Panc1 (cell line): ENCODE measurements around the gene MAD1L1. TPM values are rescaled to one million over a fixed set of nuclear protein-coding genes. Genes with fewer than 3 reads are reported as not detected.

ENCODE experiments used
- ATAC-seq: fragments of 200-7000 bp; cut with Tn5 transposase; 2 replicates; pipeline ENCODE4 v1.9.1; 2020; ENCODE audit warnings: mild to moderate bottlenecking, moderate library complexity
- BruUV-seq: library from RNA; stranded (reverse); fragments of 400-500 nt; replicated peaks from 2 replicates; lab custom pipeline; 2021; lab: Mats Ljungman, UMichigan
- CTCF ChIA-PET: fragments of 300-600 bp; sonication (Branson Sonifier 250); formaldehyde crosslinking; loops from one replicate; lab custom pipeline; 2022; ENCODE audit warnings: antibody characterized with exemption; lab: Charles Lee
- POLR2A ChIA-PET: fragments of 300-600 bp; sonication (Branson Sonifier 250); formaldehyde crosslinking; loops from one replicate; lab custom pipeline; 2022; ENCODE audit warnings: antibody characterized with exemption; lab: Charles Lee
- DNase-seq: peaks from one replicate; pipeline ENCODE4 v3.0.0-alpha.2; 2010; ENCODE audit warnings: low read depth, low spot score
- H3K27ac ChIP-seq: 2 replicates; pipeline ENCODE4 v1.5.1; 2011; ENCODE audit warnings: mild to moderate bottlenecking, low read length, inconsistent platforms
- H3K27me3 ChIP-seq: fragments of 200-500 bp; sonication (Bioruptor generic); 2 replicates; pipeline ENCODE4 v1.6.0; 2014; ENCODE audit warnings: low read length, inconsistent platforms; ENCODE audit not compliant: control insufficient read depth, insufficient read depth
- H3K36me3 ChIP-seq: fragments of 200-500 bp; sonication (Bioruptor generic); 2 replicates; pipeline ENCODE4 v1.5.1; 2014; ENCODE audit warnings: inconsistent platforms, mild to moderate bottlenecking, low read length, moderate library complexity; ENCODE audit not compliant: control insufficient read depth, insufficient read depth
- H3K4me1 ChIP-seq: 2 replicates; pipeline ENCODE4 v1.5.1; 2011; ENCODE audit warnings: inconsistent platforms, mild to moderate bottlenecking, low read length, moderate library complexity; ENCODE audit not compliant: control insufficient read depth, insufficient read depth
- H3K4me3 ChIP-seq, 2 experiments: 2 replicates each; pipeline ENCODE4 v1.5.1; 2011 to 2012; ENCODE audit warnings: low read depth in 2 of 2, low read length in 2 of 2, mild to moderate bottlenecking in 2 of 2, inconsistent platforms in 1 of 2, moderate library complexity in 1 of 2
- H3K9me3 ChIP-seq: fragments of 200-500 bp; sonication (Bioruptor generic); 2 replicates; pipeline ENCODE4 v1.5.1; 2014; ENCODE audit warnings: low read depth, mild to moderate bottlenecking, inconsistent platforms, low read length, moderate library complexity; ENCODE audit not compliant: control insufficient read depth, insufficient read depth
- POLR2AphosphoS5 ChIP-seq: IDR thresholded peaks from 2 replicates; pipeline ENCODE4 v1.6.1; 2012; ENCODE audit warnings: mild to moderate bottlenecking, low read depth, low read length, moderate library complexity
- SIN3A ChIP-seq: IDR thresholded peaks from 2 replicates; pipeline ENCODE4 v1.6.1; 2012; ENCODE audit warnings: low read depth, mild to moderate bottlenecking, low read length, moderate library complexity, borderline replicate concordance; ENCODE audit not compliant: insufficient read depth
- TCF7L2 ChIP-seq: IDR thresholded peaks from 2 replicates; pipeline ENCODE4 v1.6.1; 2011; ENCODE audit warnings: mild to moderate bottlenecking, low read depth, low read length, inconsistent platforms
- in situ Hi-C: cut with HindIII; loops from 2 replicates; pipeline ENCODE4 v1.10.0; 2016; ENCODE audit warnings: low sequenced_read_pairs, low pct_unique_long_range_greater_than_20kb
- intact Hi-C: fragments of 100-400 bp; cut with micrococcal nuclease; formaldehyde crosslinking; loops from one replicate; pipeline ENCODE4 v1.10.0; 2022; ENCODE audit not compliant: unreplicated experiment
- total RNA-seq: library from RNA; stranded (reverse); gene quantifications from one replicate; pipeline ENCODE4 v1.2.1, GENCODE V29; 2021; ENCODE audit not compliant: unreplicated experiment
- TF ChIP-seq, protein P1 (sequence below): fragments of 450-650 bp; IDR thresholded peaks from 2 replicates; pipeline ENCODE4 v1.5.1; 2017; ENCODE audit warnings: mild to moderate bottlenecking
- TF ChIP-seq, protein P2 (sequence below), 2 experiments: IDR thresholded peaks; 2 replicates each; pipeline ENCODE4 v1.6.1; 2011 to 2012; ENCODE audit warnings: low read depth in 2 of 2, control low read depth in 1 of 2, low read length in 1 of 2, mild to moderate bottlenecking in 1 of 2, moderate library complexity in 1 of 2; ENCODE audit not compliant: insufficient read depth in 1 of 2

Gene MAD1L1
- total RNA-seq, 1 experiment from 2014 or later, result 70.8 TPM

DNA sequence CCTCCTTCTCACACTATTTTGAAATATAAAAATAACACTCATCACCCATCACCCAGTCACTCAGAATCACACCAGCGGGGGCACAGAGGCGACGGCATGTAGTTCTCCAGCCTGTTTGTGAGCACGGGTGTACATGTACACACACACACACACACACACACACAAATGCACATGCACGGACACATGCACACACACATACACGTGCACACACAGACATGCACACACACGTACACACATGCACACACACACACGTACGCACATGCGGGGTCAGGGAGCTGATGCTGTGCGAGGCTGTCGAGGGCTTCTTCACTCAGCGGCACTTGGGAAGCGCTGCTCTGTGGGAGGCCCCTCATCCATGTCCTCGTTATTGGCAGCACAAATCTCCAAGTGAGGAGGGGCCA, 383.8 kb downstream of the MAD1L1 start:
- H3K4me1 ChIP-seq, result no peaks in the 10 kb centered on the region

DNA sequence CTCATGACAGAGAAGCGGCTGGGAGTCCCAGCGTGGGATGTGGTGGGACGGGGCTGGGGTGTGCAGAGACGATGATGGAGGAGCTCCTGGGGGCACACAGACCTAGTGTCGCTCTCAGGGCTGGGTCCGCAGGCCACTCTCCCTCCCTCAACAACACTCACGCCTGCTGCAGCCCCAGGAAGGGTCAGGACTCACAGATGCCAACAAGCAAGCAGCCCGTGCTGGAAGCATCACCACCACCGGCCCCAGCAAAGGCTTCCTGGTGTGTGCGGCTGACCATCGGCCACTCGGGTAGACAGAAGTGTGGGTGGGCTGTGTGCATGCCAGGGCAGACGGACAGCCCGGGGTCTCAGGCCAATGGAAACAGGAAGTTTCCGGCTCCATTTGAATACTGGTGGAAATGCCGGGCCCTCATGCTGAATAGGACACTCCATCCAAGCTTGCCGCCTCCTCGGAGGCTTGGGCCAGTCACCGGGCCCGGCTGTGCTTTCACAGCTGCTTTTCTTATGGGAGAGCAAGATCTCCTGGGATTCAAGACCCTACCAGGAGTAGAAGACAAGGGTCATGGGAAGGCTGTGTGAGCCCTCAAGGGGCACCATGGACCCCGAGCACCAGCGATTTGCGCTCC, 384.6 kb downstream of the MAD1L1 start:
- Histone ChIP-seq H3K4me1 (no peaks in the 10 kb centered on the region), H3K27me3 (no peaks in the 10 kb centered on the region), H3K36me3 (no peaks in the 10 kb centered on the region), H3K4me3 (no peak overlapping the region), H3K27ac (no peak overlapping the region), H3K9me3 (no peaks in the 10 kb centered on the region)
- DNase-seq, result no peak
- POLR2A ChIA-PET, result no interaction called here
- CTCF ChIA-PET, result no interaction called here
- BruUV-seq, result no TSS peak
- no peak for ATAC-seq
- no peak for TF ChIP-seq SIN3A
- intact Hi-C loops, result no loop called here
- in situ Hi-C loops, result no loop called here

More for the DNA sequence above, 383.8 kb downstream of the MAD1L1 start:
- H3K27me3 ChIP-seq, result no peaks in the 10 kb centered on the region
- H3K4me3 ChIP-seq, result no peak overlapping the region
- POLR2A ChIA-PET, result no interaction called here
- DNase-seq (no peak), ATAC-seq (no peak)
- intact Hi-C loops (no loop called here), in situ Hi-C loops (no loop called here)
- H3K27ac ChIP-seq, result no peak overlapping the region
- no TSS peak for BruUV-seq
- no peaks in the 10 kb centered on the region for H3K36me3 ChIP-seq
- CTCF ChIA-PET, result no interaction called here
- H3K9me3 ChIP-seq, result no peaks in the 10 kb centered on the region
- TF ChIP-seq, protein P1, sequence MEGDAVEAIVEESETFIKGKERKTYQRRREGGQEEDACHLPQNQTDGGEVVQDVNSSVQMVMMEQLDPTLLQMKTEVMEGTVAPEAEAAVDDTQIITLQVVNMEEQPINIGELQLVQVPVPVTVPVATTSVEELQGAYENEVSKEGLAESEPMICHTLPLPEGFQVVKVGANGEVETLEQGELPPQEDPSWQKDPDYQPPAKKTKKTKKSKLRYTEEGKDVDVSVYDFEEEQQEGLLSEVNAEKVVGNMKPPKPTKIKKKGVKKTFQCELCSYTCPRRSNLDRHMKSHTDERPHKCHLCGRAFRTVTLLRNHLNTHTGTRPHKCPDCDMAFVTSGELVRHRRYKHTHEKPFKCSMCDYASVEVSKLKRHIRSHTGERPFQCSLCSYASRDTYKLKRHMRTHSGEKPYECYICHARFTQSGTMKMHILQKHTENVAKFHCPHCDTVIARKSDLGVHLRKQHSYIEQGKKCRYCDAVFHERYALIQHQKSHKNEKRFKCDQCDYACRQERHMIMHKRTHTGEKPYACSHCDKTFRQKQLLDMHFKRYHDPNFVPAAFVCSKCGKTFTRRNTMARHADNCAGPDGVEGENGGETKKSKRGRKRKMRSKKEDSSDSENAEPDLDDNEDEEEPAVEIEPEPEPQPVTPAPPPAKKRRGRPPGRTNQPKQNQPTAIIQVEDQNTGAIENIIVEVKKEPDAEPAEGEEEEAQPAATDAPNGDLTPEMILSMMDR, result no peak
- TF ChIP-seq SIN3A, result no peak
- TF ChIP-seq TCF7L2, result no peak
- TF ChIP-seq, protein P2, sequence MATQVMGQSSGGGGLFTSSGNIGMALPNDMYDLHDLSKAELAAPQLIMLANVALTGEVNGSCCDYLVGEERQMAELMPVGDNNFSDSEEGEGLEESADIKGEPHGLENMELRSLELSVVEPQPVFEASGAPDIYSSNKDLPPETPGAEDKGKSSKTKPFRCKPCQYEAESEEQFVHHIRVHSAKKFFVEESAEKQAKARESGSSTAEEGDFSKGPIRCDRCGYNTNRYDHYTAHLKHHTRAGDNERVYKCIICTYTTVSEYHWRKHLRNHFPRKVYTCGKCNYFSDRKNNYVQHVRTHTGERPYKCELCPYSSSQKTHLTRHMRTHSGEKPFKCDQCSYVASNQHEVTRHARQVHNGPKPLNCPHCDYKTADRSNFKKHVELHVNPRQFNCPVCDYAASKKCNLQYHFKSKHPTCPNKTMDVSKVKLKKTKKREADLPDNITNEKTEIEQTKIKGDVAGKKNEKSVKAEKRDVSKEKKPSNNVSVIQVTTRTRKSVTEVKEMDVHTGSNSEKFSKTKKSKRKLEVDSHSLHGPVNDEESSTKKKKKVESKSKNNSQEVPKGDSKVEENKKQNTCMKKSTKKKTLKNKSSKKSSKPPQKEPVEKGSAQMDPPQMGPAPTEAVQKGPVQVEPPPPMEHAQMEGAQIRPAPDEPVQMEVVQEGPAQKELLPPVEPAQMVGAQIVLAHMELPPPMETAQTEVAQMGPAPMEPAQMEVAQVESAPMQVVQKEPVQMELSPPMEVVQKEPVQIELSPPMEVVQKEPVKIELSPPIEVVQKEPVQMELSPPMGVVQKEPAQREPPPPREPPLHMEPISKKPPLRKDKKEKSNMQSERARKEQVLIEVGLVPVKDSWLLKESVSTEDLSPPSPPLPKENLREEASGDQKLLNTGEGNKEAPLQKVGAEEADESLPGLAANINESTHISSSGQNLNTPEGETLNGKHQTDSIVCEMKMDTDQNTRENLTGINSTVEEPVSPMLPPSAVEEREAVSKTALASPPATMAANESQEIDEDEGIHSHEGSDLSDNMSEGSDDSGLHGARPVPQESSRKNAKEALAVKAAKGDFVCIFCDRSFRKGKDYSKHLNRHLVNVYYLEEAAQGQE (IDR thresholded peaks at IDR 0.05; ENCODE audit: insufficient read depth in 1 of 2, low read depth in 2 of 2, low read length in 1 of 2), result no peak
- TF ChIP-seq POLR2AphosphoS5, result no peak

DNA sequence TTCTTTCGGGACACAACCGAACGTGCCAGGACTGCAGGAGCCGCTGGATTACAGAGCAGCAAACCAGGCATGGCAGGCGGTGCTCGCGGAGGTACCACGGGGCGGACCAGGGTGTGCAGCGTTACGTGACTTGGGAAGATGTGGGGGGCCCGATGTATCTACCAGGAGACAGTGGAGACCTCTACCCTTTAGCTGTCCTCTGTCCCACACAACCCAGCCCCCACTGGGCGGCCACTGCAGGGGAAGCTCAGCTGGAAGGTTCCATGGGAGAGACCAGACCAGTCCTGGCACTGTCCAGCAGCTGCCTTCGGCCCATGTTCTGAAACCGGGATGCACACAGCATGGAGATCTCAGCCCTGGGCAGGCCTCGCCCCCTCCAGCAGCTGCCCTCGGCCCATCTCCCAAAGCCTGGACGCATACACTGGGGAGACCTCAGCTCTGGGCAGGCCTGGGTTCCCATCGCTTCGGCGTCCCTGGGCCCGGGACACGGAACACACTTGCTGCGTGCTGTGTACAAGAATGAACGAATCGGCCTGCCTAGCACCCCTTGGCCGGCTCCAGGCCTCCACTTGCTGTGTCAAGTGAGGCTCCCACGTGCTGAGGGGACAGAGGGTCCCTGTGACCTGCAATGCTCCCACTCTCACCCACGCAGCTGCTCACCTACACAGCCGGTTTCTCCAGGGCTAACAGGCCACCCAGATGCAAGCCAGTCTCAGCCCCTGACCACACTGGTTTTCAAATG, 385.3 kb downstream of the MAD1L1 start:
- intact Hi-C loops, result no loop called here
- H3K27me3 ChIP-seq, result no peaks in the 10 kb centered on the region
- CTCF ChIA-PET, result no interaction called here
- no peaks in the 10 kb centered on the region for H3K36me3 ChIP-seq
- in situ Hi-C loops, result no loop called here
- no peaks in the 10 kb centered on the region for H3K4me1 ChIP-seq
- no peak for TF ChIP-seq TCF7L2
- TF ChIP-seq, protein P2 (IDR thresholded peaks at IDR 0.05; ENCODE audit: insufficient read depth in 1 of 2, low read depth in 2 of 2, low read length in 1 of 2), result no peak
- TF ChIP-seq, protein P1, result no peak
- TF ChIP-seq POLR2AphosphoS5, result no peak
- TF ChIP-seq SIN3A, result no peak
- no peak overlapping the region for H3K27ac ChIP-seq
- no TSS peak for BruUV-seq
- ATAC-seq (no peak), DNase-seq (no peak)
- H3K4me3 ChIP-seq, result no peak overlapping the region
- POLR2A ChIA-PET, result no interaction called here
- no peaks in the 10 kb centered on the region for H3K9me3 ChIP-seq
